ENCODE data around the gene SENP7.
A peak's percentile ranks its signal among the peaks of the same experiment; 100 is the strongest.

Gene SENP7

GRCh38 chr3:101383156-101383575 is 129.8 kb downstream of the SENP7 start:
- Histone ChIP-seq H2AFZ (ENCODE audit: low read depth) (no peak overlapping the region), H3K9ac (no peak overlapping the region), H4K20me1 (ENCODE audit: insufficient read depth) (no peaks in the 10 kb centered on the region), H3K79me2 (ENCODE audit: insufficient read depth, low read depth) (no peaks in the 10 kb centered on the region), H3K4me1 (ENCODE audit: low read depth, poor library complexity, severe bottlenecking) (peaks cover 29% of the 10 kb centered on the region), H3K4me3 (IDR thresholded peaks at IDR 0.05; ENCODE audit: insufficient read depth, low read depth, low read length) (no peak overlapping the region), H3K36me3 (ENCODE audit: insufficient read depth) (no peaks in the 10 kb centered on the region), H3K27me3 (ENCODE audit: insufficient read depth, low read depth) (no peaks in the 10 kb centered on the region), H3K4me2 (no peak overlapping the region), H3K27ac (no peak overlapping the region)
- TF ChIP-seq, protein P1, sequence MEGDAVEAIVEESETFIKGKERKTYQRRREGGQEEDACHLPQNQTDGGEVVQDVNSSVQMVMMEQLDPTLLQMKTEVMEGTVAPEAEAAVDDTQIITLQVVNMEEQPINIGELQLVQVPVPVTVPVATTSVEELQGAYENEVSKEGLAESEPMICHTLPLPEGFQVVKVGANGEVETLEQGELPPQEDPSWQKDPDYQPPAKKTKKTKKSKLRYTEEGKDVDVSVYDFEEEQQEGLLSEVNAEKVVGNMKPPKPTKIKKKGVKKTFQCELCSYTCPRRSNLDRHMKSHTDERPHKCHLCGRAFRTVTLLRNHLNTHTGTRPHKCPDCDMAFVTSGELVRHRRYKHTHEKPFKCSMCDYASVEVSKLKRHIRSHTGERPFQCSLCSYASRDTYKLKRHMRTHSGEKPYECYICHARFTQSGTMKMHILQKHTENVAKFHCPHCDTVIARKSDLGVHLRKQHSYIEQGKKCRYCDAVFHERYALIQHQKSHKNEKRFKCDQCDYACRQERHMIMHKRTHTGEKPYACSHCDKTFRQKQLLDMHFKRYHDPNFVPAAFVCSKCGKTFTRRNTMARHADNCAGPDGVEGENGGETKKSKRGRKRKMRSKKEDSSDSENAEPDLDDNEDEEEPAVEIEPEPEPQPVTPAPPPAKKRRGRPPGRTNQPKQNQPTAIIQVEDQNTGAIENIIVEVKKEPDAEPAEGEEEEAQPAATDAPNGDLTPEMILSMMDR (conservative IDR thresholded peaks at IDR 0.05; ENCODE audit: low read depth, low read length): no peak

- peak overlapping the region; percentile 37; the same call in 1 of the 2 replicates for H3K4me2 ChIP-seq
- no peak overlapping the region for H2AFZ ChIP-seq (ENCODE audit: low read depth)
- H3K4me3 ChIP-seq (IDR thresholded peaks at IDR 0.05; ENCODE audit: insufficient read depth, low read depth, low read length): no peak overlapping the region
- TF ChIP-seq, protein P1 (conservative IDR thresholded peaks at IDR 0.05; ENCODE audit: low read depth, low read length): peak; percentile 55
- no peaks in the 10 kb centered on the region for H3K36me3 ChIP-seq (ENCODE audit: insufficient read depth)
- no peaks in the 10 kb centered on the region for H3K79me2 ChIP-seq (ENCODE audit: insufficient read depth, low read depth)
- H3K4me1 ChIP-seq (ENCODE audit: low read depth, poor library complexity, severe bottlenecking): peaks cover 37% of the 10 kb centered on the region
- H4K20me1 ChIP-seq (ENCODE audit: insufficient read depth): no peaks in the 10 kb centered on the region
- no peak overlapping the region for H3K9ac ChIP-seq
- no peak overlapping the region for H3K27ac ChIP-seq
- no peaks in the 10 kb centered on the region for H3K27me3 ChIP-seq (ENCODE audit: insufficient read depth, low read depth)
These were observed 131.2 kb downstream of the SENP7 start for GRCh38 chr3:101381809-101382208.

DNA sequence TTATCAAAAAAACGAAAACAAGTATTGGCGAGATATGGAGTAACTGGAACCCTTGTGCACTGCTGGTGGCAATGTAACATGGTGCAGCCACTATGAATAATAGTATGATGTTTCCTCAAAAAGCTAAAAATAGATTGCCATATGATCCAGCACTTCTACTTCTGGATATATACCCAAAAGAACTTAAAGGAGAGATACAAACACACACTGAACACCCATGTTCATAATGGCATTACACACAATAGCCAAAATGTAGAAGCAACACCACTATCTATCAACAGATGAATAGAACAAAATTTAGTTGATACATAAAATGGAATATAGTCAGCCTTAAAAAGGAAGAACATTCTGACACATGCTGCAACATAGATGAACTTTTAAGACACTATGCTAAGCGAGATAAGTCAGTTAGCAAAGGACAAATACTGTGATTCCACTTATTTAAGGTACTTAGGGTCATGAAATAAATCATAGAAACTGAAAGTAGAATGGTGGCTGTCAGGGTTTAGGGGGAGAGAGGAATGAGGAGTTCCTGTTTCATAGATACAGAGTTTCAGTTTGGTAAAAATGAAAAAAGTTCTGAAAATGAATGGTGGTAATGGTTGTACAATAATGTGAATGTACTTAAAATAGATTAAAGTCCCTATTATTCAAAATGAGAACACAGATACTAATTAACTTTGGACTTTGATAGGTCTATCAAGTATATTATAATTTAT is 133.2 kb downstream of the SENP7 start:
- Histone ChIP-seq H3K27ac (no peak overlapping the region), H3K4me1 (ENCODE audit: low read depth, poor library complexity, severe bottlenecking) (peaks cover 37% of the 10 kb centered on the region), H2AFZ (ENCODE audit: low read depth) (no peak overlapping the region), H3K9ac (no peak overlapping the region), H3K79me2 (ENCODE audit: insufficient read depth, low read depth) (no peaks in the 10 kb centered on the region), H3K4me3 (IDR thresholded peaks at IDR 0.05; ENCODE audit: insufficient read depth, low read depth, low read length) (peak overlapping the region; percentile 34), H4K20me1 (ENCODE audit: insufficient read depth) (no peaks in the 10 kb centered on the region), H3K4me2 (peak overlapping the region; percentile 55), H3K36me3 (ENCODE audit: insufficient read depth) (no peaks in the 10 kb centered on the region), H3K27me3 (ENCODE audit: insufficient read depth, low read depth) (no peaks in the 10 kb centered on the region)
- TF ChIP-seq, protein P1 (conservative IDR thresholded peaks at IDR 0.05; ENCODE audit: low read depth, low read length): no peak

DNA sequence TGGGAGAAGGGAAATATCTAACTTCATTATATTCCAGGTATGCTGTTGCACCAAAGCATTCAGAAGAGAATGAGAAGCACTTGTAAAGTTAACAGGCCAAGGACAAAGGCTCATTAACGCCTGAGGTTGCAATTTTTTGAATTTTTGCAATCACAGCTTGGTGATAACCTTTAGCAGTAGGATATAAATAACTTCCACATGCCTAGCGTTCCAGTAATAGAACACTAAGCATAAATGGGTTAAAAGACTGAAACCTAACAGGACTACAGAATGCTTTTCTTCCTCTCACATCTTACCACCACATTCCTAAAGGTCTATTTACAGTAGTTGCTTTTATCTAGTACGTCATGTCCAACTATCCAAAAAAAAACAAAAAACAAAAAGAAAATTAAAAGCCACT is 135.2 kb downstream of the SENP7 start:
- Histone ChIP-seq H3K4me2 (peak overlapping the region; percentile 31; the same call in 1 of the 2 replicates), H4K20me1 (ENCODE audit: insufficient read depth) (no peaks in the 10 kb centered on the region), H3K4me1 (ENCODE audit: low read depth, poor library complexity, severe bottlenecking) (peaks cover 37% of the 10 kb centered on the region), H3K4me3 (IDR thresholded peaks at IDR 0.05; ENCODE audit: insufficient read depth, low read depth, low read length) (no peak overlapping the region), H3K36me3 (ENCODE audit: insufficient read depth) (no peaks in the 10 kb centered on the region), H2AFZ (ENCODE audit: low read depth) (no peak overlapping the region), H3K9ac (no peak overlapping the region), H3K27me3 (ENCODE audit: insufficient read depth, low read depth) (no peaks in the 10 kb centered on the region), H3K79me2 (ENCODE audit: insufficient read depth, low read depth) (no peaks in the 10 kb centered on the region), H3K27ac (no peak overlapping the region)
- TF ChIP-seq, protein P1 (conservative IDR thresholded peaks at IDR 0.05; ENCODE audit: low read depth, low read length): no peak

Measured in KMS-11 (cell line).